Sigmoid colon (tissue), 4 donors: ENCODE measurements around the gene MRPS18A.

Source experiments
- CTCF ChIP-seq, 4 experiments: fragments of 450-650 bp in 3 of 4; fragments of 200-600 bp in 1 of 4; IDR thresholded peaks; one replicate each; pipeline ENCODE4 v1.5.1; 2016 to 2019; ENCODE audit warnings: antibody characterized with exemption in 4 of 4, mild to moderate bottlenecking in 3 of 4, moderate library complexity in 2 of 4
- POLR2A ChIP-seq, 2 donors: fragments of 450-650 bp; IDR thresholded peaks; one replicate each; pipeline ENCODE4 v1.6.1; 2016; ENCODE audit warnings: antibody characterized with exemption in 2 of 2, mild to moderate bottlenecking in 2 of 2, moderate library complexity in 2 of 2
- POLR2AphosphoS5 ChIP-seq, 4 donors: sonication (generic); formaldehyde crosslinking; IDR thresholded peaks; one replicate each; pipeline ENCODE4 v1.6.1; 2017; ENCODE audit warnings: antibody characterized with exemption in 4 of 4

GRCh38 chr6:43699564-43700186, 12.1 kb upstream of the MRPS18A start:
- TF ChIP-seq POLR2AphosphoS5 (IDR thresholded peaks at IDR 0.05) (no peak), CTCF (IDR thresholded peaks at IDR 0.05) (no peak), POLR2A (IDR thresholded peaks at IDR 0.05) (no peak)
